K562 (cell line): ENCODE data around the gene CMIP. TPM values are rescaled to one million over a fixed set of nuclear protein-coding genes. Genes with fewer than 3 reads are reported as not detected.
A peak's percentile ranks its signal among the peaks of the same experiment; 100 is the strongest.

Source experiments
- ASH1L ChIP-seq: fragments of 450-650 bp; IDR thresholded peaks from 2 replicates; pipeline ENCODE4 v1.6.1; 2018; ENCODE audit warnings: borderline replicate concordance, mild to moderate bottlenecking, low read depth; ENCODE audit not compliant: partially characterized antibody
- DACH1 ChIP-seq: fragments of 450-650 bp; IDR thresholded peaks from 2 replicates; pipeline ENCODE4 v1.6.1; 2018; ENCODE audit not compliant: partially characterized antibody
- HNRNPLL ChIP-seq: fragments of 200-400 bp; formaldehyde crosslinking; IDR thresholded peaks from 2 replicates; pipeline ENCODE4 v1.6.1; 2017; ENCODE audit warnings: low read length, low read depth, mild to moderate bottlenecking; ENCODE audit not compliant: poor library complexity, severe bottlenecking
- NFATC3 ChIP-seq: fragments of 450-650 bp; IDR thresholded peaks from 2 replicates; pipeline ENCODE4 v1.6.1; 2017; ENCODE audit warnings: mild to moderate bottlenecking
- RAD51 ChIP-seq: fragments of 450-650 bp; IDR thresholded peaks from 2 replicates; pipeline ENCODE4 v1.7.1; 2016; ENCODE audit warnings: low read depth, mild to moderate bottlenecking, borderline replicate concordance
- SMARCA5 ChIP-seq: fragments of 450-650 bp; IDR thresholded peaks from 2 replicates; pipeline ENCODE4 v1.6.1; 2016
- STAT5A ChIP-seq: IDR thresholded peaks from 2 replicates; pipeline ENCODE4 v1.6.1; 2012; ENCODE audit warnings: low read length, inconsistent platforms, borderline replicate concordance
- SUPT5H ChIP-seq: fragments of 450-650 bp; IDR thresholded peaks from 2 replicates; pipeline ENCODE4 v1.6.1; 2016
- TEAD4 ChIP-seq, 2 experiments: sonication (generic) in 1 of 2; formaldehyde crosslinking in 1 of 2; IDR thresholded peaks; 2 replicates each; pipeline versions ENCODE4 v1.6.1 to v1.8.0; 2012 to 2022; ENCODE audit warnings: borderline replicate concordance in 1 of 2, inconsistent platforms in 1 of 2, low read length in 1 of 2, mild to moderate bottlenecking in 1 of 2, missing genetic modification reagents in 1 of 2
- TSC22D4 ChIP-seq: fragments of 450-650 bp; IDR thresholded peaks from 2 replicates; pipeline ENCODE4 v1.6.1; 2016; ENCODE audit warnings: missing genetic modification characterization, missing biosample characterization, control low read depth
- ZNF764 ChIP-seq: fragments of 250-450 bp; sonication (Bioruptor Pico); IDR thresholded peaks from 2 replicates; pipeline ENCODE4 v1.4.0; 2020; ENCODE audit warnings: low read depth, mild to moderate bottlenecking, moderate library complexity
- polyA plus RNA-seq, 8 experiments: library from polyadenylated mRNA; depleted of rRNA in 4 of 8; stranded (reverse) in 5 of 8; unstranded in 3 of 8; fragments of >200 nt; fragmentation: Nextera tagmentation in 2 of 8; fragmentation: Illumina TruSeq in 1 of 8; extraction: Ambion mirVana in 2 of 8; extraction: Trizol in 1 of 8; gene quantifications; 2 replicates each; pipeline versions ENCODE4 v1.2.1 to v1.2.3, GENCODE V29; 2011 to 2014; ENCODE audit warnings: inconsistent platforms in 1 of 8, missing spikeins in 1 of 8
- total RNA-seq, 7 experiments: library from RNA; depleted of rRNA in 6 of 7; stranded (reverse); fragments of >200 nt in 6 of 7; fragmentation: Illumina TruSeq in 2 of 7; extraction: Trizol in 2 of 7; gene quantifications; 2 replicates each; pipeline versions ENCODE4 v1.2.1 to v1.2.3, GENCODE V29; 2011 to 2021; ENCODE audit warnings: low replicate concordance in 1 of 7
- TF ChIP-seq, protein P1 (sequence below): fragments of 200-600 bp; sonication (generic); IDR thresholded peaks from one replicate; pipeline ENCODE4 v1.6.1; 2012; ENCODE audit warnings: mild to moderate bottlenecking, low read depth, low read length, inconsistent platforms
- TF ChIP-seq, protein P2 (sequence below): fragments of 250-450 bp; sonication (Bioruptor Pico); IDR thresholded peaks from 2 replicates; pipeline ENCODE4 v1.8.0; 2021; ENCODE audit warnings: mild to moderate bottlenecking, moderate library complexity
- TF ChIP-seq, protein P3 (sequence below): fragments of 250-450 bp; sonication (Bioruptor Pico); IDR thresholded peaks from 2 replicates; pipeline ENCODE4 v1.5.0; 2021

The CMIP gene
- total and polyA plus RNA-seq, 9 of the 15 experiments (the other 6 are each of a cell fraction or from before 2014, with no cell fraction given), result 0.94 to 82.5 (median 10.3) TPM

DNA sequence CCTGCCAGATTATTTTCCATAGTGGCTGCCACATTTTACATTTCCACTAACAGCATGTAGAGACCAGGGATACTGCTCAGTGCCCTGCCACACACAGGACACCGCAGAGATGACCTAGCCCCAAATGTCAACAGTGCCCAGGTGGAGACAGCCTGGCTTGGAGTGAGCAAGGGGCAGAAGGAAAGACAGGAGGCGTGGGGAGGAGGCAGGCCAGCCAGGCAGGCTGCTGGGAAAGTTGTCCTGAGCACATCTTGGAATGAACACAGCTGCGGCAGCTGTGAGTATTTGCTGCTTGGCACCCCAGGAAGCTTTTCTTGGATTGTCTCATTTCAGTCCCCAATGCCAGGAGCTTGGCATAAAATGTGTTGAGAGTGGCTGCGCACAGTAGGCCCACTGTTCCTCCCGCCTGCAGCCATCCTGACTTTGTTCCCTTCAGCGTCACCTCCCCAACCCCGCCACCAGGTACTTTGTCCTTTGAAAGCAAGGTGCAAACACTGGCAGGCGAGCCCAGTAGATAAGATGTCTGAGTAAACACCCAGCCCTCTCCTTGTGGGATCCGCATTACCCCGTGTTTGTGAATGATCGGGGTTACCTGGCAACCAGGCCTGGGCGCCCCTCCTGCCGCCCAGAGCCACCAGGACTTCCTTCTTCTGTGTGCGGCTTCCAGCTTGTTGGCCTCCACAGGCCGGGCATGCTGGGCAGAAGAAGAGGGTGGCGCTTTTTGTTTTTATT lies 114.0 kb downstream of the CMIP start (continued):
- TF ChIP-seq, protein P1, sequence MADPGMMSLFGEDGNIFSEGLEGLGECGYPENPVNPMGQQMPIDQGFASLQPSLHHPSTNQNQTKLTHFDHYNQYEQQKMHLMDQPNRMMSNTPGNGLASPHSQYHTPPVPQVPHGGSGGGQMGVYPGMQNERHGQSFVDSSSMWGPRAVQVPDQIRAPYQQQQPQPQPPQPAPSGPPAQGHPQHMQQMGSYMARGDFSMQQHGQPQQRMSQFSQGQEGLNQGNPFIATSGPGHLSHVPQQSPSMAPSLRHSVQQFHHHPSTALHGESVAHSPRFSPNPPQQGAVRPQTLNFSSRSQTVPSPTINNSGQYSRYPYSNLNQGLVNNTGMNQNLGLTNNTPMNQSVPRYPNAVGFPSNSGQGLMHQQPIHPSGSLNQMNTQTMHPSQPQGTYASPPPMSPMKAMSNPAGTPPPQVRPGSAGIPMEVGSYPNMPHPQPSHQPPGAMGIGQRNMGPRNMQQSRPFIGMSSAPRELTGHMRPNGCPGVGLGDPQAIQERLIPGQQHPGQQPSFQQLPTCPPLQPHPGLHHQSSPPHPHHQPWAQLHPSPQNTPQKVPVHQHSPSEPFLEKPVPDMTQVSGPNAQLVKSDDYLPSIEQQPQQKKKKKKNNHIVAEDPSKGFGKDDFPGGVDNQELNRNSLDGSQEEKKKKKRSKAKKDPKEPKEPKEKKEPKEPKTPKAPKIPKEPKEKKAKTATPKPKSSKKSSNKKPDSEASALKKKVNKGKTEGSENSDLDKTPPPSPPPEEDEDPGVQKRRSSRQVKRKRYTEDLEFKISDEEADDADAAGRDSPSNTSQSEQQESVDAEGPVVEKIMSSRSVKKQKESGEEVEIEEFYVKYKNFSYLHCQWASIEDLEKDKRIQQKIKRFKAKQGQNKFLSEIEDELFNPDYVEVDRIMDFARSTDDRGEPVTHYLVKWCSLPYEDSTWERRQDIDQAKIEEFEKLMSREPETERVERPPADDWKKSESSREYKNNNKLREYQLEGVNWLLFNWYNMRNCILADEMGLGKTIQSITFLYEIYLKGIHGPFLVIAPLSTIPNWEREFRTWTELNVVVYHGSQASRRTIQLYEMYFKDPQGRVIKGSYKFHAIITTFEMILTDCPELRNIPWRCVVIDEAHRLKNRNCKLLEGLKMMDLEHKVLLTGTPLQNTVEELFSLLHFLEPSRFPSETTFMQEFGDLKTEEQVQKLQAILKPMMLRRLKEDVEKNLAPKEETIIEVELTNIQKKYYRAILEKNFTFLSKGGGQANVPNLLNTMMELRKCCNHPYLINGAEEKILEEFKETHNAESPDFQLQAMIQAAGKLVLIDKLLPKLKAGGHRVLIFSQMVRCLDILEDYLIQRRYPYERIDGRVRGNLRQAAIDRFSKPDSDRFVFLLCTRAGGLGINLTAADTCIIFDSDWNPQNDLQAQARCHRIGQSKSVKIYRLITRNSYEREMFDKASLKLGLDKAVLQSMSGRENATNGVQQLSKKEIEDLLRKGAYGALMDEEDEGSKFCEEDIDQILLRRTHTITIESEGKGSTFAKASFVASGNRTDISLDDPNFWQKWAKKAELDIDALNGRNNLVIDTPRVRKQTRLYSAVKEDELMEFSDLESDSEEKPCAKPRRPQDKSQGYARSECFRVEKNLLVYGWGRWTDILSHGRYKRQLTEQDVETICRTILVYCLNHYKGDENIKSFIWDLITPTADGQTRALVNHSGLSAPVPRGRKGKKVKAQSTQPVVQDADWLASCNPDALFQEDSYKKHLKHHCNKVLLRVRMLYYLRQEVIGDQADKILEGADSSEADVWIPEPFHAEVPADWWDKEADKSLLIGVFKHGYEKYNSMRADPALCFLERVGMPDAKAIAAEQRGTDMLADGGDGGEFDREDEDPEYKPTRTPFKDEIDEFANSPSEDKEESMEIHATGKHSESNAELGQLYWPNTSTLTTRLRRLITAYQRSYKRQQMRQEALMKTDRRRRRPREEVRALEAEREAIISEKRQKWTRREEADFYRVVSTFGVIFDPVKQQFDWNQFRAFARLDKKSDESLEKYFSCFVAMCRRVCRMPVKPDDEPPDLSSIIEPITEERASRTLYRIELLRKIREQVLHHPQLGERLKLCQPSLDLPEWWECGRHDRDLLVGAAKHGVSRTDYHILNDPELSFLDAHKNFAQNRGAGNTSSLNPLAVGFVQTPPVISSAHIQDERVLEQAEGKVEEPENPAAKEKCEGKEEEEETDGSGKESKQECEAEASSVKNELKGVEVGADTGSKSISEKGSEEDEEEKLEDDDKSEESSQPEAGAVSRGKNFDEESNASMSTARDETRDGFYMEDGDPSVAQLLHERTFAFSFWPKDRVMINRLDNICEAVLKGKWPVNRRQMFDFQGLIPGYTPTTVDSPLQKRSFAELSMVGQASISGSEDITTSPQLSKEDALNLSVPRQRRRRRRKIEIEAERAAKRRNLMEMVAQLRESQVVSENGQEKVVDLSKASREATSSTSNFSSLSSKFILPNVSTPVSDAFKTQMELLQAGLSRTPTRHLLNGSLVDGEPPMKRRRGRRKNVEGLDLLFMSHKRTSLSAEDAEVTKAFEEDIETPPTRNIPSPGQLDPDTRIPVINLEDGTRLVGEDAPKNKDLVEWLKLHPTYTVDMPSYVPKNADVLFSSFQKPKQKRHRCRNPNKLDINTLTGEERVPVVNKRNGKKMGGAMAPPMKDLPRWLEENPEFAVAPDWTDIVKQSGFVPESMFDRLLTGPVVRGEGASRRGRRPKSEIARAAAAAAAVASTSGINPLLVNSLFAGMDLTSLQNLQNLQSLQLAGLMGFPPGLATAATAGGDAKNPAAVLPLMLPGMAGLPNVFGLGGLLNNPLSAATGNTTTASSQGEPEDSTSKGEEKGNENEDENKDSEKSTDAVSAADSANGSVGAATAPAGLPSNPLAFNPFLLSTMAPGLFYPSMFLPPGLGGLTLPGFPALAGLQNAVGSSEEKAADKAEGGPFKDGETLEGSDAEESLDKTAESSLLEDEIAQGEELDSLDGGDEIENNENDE, result no peak
- TF ChIP-seq SMARCA5, result no peak
- TF ChIP-seq TEAD4 (IDR thresholded peaks at IDR 0.05; ENCODE audit: low read length), result 0 out of 2 replicates have a peak, but pooled peaks have one; percentile 30
- no peak for TF ChIP-seq TEAD4 (CRISPR knock-in tag; IDR thresholded peaks at IDR 0.05; ENCODE audit: borderline replicate concordance)
- TF ChIP-seq ZNF764, result no peak
- no peak for TF ChIP-seq STAT5A
- TF ChIP-seq TSC22D4, result no peak
- no peak for TF ChIP-seq SUPT5H
- TF ChIP-seq DACH1, result no peak
- no peak for TF ChIP-seq ASH1L
- no peak for TF ChIP-seq RAD51
- peak; percentile 55 for TF ChIP-seq HNRNPLL
- no peak for TF ChIP-seq NFATC3
- TF ChIP-seq, protein P2, sequence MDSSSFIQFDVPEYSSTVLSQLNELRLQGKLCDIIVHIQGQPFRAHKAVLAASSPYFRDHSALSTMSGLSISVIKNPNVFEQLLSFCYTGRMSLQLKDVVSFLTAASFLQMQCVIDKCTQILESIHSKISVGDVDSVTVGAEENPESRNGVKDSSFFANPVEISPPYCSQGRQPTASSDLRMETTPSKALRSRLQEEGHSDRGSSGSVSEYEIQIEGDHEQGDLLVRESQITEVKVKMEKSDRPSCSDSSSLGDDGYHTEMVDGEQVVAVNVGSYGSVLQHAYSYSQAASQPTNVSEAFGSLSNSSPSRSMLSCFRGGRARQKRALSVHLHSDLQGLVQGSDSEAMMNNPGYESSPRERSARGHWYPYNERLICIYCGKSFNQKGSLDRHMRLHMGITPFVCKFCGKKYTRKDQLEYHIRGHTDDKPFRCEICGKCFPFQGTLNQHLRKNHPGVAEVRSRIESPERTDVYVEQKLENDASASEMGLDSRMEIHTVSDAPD (CRISPR knock-in tag), result no peak
- TF ChIP-seq, protein P3, sequence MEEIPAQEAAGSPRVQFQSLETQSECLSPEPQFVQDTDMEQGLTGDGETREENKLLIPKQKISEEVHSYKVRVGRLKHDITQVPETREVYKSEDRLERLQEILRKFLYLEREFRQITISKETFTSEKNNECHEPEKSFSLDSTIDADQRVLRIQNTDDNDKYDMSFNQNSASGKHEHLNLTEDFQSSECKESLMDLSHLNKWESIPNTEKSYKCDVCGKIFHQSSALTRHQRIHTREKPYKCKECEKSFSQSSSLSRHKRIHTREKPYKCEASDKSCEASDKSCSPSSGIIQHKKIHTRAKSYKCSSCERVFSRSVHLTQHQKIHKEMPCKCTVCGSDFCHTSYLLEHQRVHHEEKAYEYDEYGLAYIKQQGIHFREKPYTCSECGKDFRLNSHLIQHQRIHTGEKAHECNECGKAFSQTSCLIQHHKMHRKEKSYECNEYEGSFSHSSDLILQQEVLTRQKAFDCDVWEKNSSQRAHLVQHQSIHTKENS, result no peak
